ENCODE data around the gene BTBD1.
A peak's percentile ranks its signal among the peaks of the same experiment; 100 is the strongest.
"Not testable (repeated sequence)": the region's sequence is repeated elsewhere in the genome, so short reads cannot be mapped to it uniquely, and the experiment has no call there.

BTBD1 gene

DNA sequence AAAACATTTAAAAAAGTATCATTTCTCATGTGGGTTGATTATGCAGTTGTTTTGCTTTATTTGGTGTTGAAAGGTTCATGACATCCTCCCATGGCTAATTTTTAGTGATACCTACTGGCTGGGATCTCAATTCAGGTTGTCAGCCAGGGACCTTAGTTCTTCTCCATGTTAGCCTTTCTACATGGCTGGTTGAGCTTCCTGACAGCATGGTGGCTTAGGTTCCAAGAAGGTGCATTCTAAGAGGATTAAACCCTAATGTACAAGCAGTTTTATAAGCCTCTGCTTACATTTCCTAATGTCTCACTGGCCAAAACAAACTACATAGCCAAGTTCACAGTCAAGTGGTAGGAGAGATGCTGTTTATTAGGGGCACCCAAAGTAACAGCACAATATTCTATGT is 31.0 kb upstream of the BTBD1 start:
- Histone ChIP-seq H3K4me3 (ENCODE audit: low read depth in 1 of 5, low read length in 5 of 5) (no peak overlapping the region), H3K27ac (ENCODE audit: low read depth, low read length) (no peak overlapping the region), H3K27me3 (ENCODE audit: control insufficient read depth in 5 of 5, insufficient read depth in 4 of 5, low read length in 5 of 5) (peaks cover 0 to 6% (median 0%) of the 10 kb centered on the region in 5 donors)

GRCh38 chr15:83094583-83094982 is 27.5 kb upstream of the BTBD1 start:
- Histone ChIP-seq H3K36me3 (ENCODE audit: control insufficient read depth in 5 of 5, insufficient read depth in 5 of 5, low read length in 5 of 5) (no peaks in the 10 kb centered on the region), H3K9me3 (ENCODE audit: control insufficient read depth in 5 of 5, low read length in 5 of 5) (peaks cover 2 to 14% (median 7%) of the 10 kb centered on the region in 5 donors), H3K9ac (ENCODE audit: low read length in 5 of 5) (no peak overlapping the region), H3K4me3 (ENCODE audit: low read depth in 1 of 5, low read length in 5 of 5) (no peak overlapping the region), H3K27ac (ENCODE audit: low read depth, low read length) (no peak overlapping the region), H3K4me1 (ENCODE audit: control insufficient read depth in 5 of 5, insufficient read depth in 5 of 5, low read length in 5 of 5) (peaks cover 0 to 9% (median 1%) of the 10 kb centered on the region in 5 donors), H3K27me3 (ENCODE audit: control insufficient read depth in 5 of 5, insufficient read depth in 4 of 5, low read length in 5 of 5) (no peaks in the 10 kb centered on the region)

More for the DNA sequence above, 31.0 kb upstream of the BTBD1 start:
- Histone ChIP-seq H3K36me3 (ENCODE audit: control insufficient read depth in 5 of 5, insufficient read depth in 5 of 5, low read length in 5 of 5) (no peaks in the 10 kb centered on the region), H3K9me3 (ENCODE audit: control insufficient read depth in 5 of 5, low read length in 5 of 5) (peaks cover 2 to 14% (median 7%) of the 10 kb centered on the region in 5 donors), H3K9ac (ENCODE audit: low read length in 5 of 5) (no peak overlapping the region), H3K4me1 (ENCODE audit: control insufficient read depth in 5 of 5, insufficient read depth in 5 of 5, low read length in 5 of 5) (peaks cover 0 to 4% (median 3%) of the 10 kb centered on the region in 5 donors)

- Histone ChIP-seq H3K4me1 (ENCODE audit: control insufficient read depth in 5 of 5, insufficient read depth in 5 of 5, low read length in 5 of 5) (peaks cover 0 to 5% (median 0%) of the 10 kb centered on the region in 5 donors), H3K27ac (ENCODE audit: low read depth, low read length) (no peak overlapping the region), H3K27me3 (ENCODE audit: control insufficient read depth in 5 of 5, insufficient read depth in 4 of 5, low read length in 5 of 5) (no peaks in the 10 kb centered on the region), H3K9ac (ENCODE audit: low read length in 5 of 5) (peak overlapping the region in 1 of 5 donors; percentile 10), H3K4me3 (ENCODE audit: low read depth in 1 of 5, low read length in 5 of 5) (no peak overlapping the region), H3K9me3 (ENCODE audit: control insufficient read depth in 5 of 5, low read length in 5 of 5) (peaks cover 0 to 3% (median 0%) of the 10 kb centered on the region in 5 donors), H3K36me3 (ENCODE audit: control insufficient read depth in 5 of 5, insufficient read depth in 5 of 5, low read length in 5 of 5) (no peaks in the 10 kb centered on the region)
Measured at GRCh38 chr15:83092309-83092976, 25.4 kb upstream of the BTBD1 start.

GRCh38 chr15:83091965-83092308 is 24.9 kb upstream of the BTBD1 start:
- H3K4me3 ChIP-seq (ENCODE audit: low read depth in 1 of 5, low read length in 5 of 5); H3K36me3 ChIP-seq (ENCODE audit: control insufficient read depth in 5 of 5, insufficient read depth in 5 of 5, low read length in 5 of 5); H3K9ac ChIP-seq (ENCODE audit: low read length in 5 of 5); H3K27me3 ChIP-seq (ENCODE audit: control insufficient read depth in 5 of 5, insufficient read depth in 4 of 5, low read length in 5 of 5); H3K27ac ChIP-seq (ENCODE audit: low read depth, low read length); H3K4me1 ChIP-seq (ENCODE audit: control insufficient read depth in 5 of 5, insufficient read depth in 5 of 5, low read length in 5 of 5); H3K9me3 ChIP-seq (ENCODE audit: control insufficient read depth in 5 of 5, low read length in 5 of 5): not testable (repeated sequence)

DNA sequence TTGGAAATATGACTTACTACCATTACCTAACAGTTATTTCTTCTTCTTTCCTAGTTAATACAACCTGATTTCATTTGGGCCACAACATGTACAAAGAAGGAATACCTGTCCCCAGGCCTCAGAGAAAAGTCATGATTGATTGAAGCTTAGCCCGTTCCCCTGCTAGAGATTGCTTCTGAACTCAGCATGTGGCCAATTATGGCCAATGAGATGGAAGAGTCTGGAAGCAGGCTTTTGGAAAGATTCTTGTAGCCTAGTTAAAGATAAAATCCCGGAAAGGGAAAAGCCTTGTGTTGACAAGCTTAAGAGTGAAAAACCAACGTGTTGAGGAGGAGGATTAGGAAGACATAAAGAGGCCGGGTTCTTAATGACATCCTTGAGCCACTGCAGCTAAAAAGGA is 23.4 kb upstream of the BTBD1 start:
- no peak overlapping the region for H3K9ac ChIP-seq (ENCODE audit: low read length in 5 of 5)
- peaks cover 0 to 5% (median 0%) of the 10 kb centered on the region in 5 donors for H3K4me1 ChIP-seq (ENCODE audit: control insufficient read depth in 5 of 5, insufficient read depth in 5 of 5, low read length in 5 of 5)
- no peaks in the 10 kb centered on the region for H3K9me3 ChIP-seq (ENCODE audit: control insufficient read depth in 5 of 5, low read length in 5 of 5)
- H3K36me3 ChIP-seq (ENCODE audit: control insufficient read depth in 5 of 5, insufficient read depth in 5 of 5, low read length in 5 of 5): no peaks in the 10 kb centered on the region
- no peak overlapping the region for H3K27ac ChIP-seq (ENCODE audit: low read depth, low read length)
- H3K4me3 ChIP-seq (ENCODE audit: low read depth in 1 of 5, low read length in 5 of 5): no peak overlapping the region
- no peaks in the 10 kb centered on the region for H3K27me3 ChIP-seq (ENCODE audit: control insufficient read depth in 5 of 5, insufficient read depth in 4 of 5, low read length in 5 of 5)

DNA sequence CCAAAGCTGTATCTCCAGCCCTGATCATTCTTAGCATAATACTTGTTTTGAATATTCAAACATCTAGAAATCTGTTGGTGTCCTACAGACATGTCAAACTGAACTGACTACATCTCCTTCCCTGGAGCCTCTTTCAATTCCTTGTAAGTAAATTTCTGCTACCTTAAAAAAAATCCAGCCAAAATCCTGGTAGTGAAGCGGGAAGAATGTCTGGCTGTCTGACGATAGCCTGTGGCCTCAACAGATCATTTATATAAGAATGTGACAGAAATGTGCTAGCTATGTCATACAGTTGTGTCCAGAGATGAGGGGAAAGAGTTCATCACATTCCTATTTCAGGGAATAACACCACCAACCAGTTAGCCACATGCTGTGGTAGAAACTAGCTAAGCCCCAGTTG is 21.8 kb upstream of the BTBD1 start:
- Histone ChIP-seq H3K4me1 (ENCODE audit: control insufficient read depth in 5 of 5, insufficient read depth in 5 of 5, low read length in 5 of 5) (peaks cover 0 to 5% (median 0%) of the 10 kb centered on the region in 5 donors), H3K4me3 (ENCODE audit: low read depth in 1 of 5, low read length in 5 of 5) (no peak overlapping the region), H3K9me3 (ENCODE audit: control insufficient read depth in 5 of 5, low read length in 5 of 5) (no peaks in the 10 kb centered on the region), H3K36me3 (ENCODE audit: control insufficient read depth in 5 of 5, insufficient read depth in 5 of 5, low read length in 5 of 5) (no peaks in the 10 kb centered on the region), H3K27ac (ENCODE audit: low read depth, low read length) (no peak overlapping the region), H3K9ac (ENCODE audit: low read length in 5 of 5) (no peak overlapping the region), H3K27me3 (ENCODE audit: control insufficient read depth in 5 of 5, insufficient read depth in 4 of 5, low read length in 5 of 5) (peaks cover 0 to 3% (median 0%) of the 10 kb centered on the region in 5 donors)

GRCh38 chr15:83087576-83087975 is 20.5 kb upstream of the BTBD1 start:
- H3K4me1 ChIP-seq (ENCODE audit: control insufficient read depth in 5 of 5, insufficient read depth in 5 of 5, low read length in 5 of 5): peaks cover 0 to 5% (median 0%) of the 10 kb centered on the region in 5 donors
- H3K27ac ChIP-seq (ENCODE audit: low read depth, low read length): no peak overlapping the region
- peaks cover 0 to 5% (median 0%) of the 10 kb centered on the region in 5 donors for H3K27me3 ChIP-seq (ENCODE audit: control insufficient read depth in 5 of 5, insufficient read depth in 4 of 5, low read length in 5 of 5)
- H3K36me3 ChIP-seq (ENCODE audit: control insufficient read depth in 5 of 5, insufficient read depth in 5 of 5, low read length in 5 of 5): no peaks in the 10 kb centered on the region
- no peaks in the 10 kb centered on the region for H3K9me3 ChIP-seq (ENCODE audit: control insufficient read depth in 5 of 5, low read length in 5 of 5)
- H3K9ac ChIP-seq (ENCODE audit: low read length in 5 of 5): no peak overlapping the region
- H3K4me3 ChIP-seq (ENCODE audit: low read depth in 1 of 5, low read length in 5 of 5): no peak overlapping the region

DNA sequence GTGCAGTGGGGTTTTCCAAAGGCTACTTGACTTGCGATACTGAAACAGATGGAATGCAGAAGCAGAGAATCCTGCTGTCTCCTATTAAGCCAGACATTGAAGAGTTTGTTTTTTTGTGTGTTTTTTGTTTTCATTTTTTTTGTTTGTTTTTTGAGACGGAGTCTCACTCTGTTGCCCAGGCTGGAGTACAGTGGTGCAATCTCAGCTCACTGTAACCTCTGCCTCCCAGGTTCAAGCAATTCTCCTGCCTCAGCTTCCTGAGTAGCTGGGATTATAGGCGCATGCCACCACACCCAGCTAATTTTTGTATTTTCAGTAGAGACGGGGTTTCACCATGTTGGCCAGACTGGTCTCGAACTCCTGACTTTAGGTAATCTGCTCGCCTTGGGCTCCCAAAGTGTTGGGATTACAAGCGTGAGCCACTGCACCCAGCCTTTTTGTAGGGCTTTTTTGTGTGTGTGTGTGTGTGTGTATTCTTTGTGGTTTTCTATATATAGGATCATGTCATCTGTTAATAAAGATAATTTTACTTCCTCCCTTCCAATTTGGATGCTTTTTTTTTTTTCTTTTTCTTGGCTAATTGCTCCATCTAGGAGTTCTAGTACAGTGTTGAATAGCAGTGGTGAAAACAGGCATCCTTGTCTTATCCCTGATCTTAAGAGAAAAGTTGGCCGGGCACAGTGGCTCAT is 19.0 kb upstream of the BTBD1 start:
- not testable (repeated sequence) for H3K4me3 ChIP-seq (ENCODE audit: low read depth in 1 of 5, low read length in 5 of 5); H3K4me1 ChIP-seq (ENCODE audit: control insufficient read depth in 5 of 5, insufficient read depth in 5 of 5, low read length in 5 of 5); H3K27ac ChIP-seq (ENCODE audit: low read depth, low read length); H3K9ac ChIP-seq (ENCODE audit: low read length in 5 of 5); H3K36me3 ChIP-seq (ENCODE audit: control insufficient read depth in 5 of 5, insufficient read depth in 5 of 5, low read length in 5 of 5); H3K27me3 ChIP-seq (ENCODE audit: control insufficient read depth in 5 of 5, insufficient read depth in 4 of 5, low read length in 5 of 5); H3K9me3 ChIP-seq (ENCODE audit: control insufficient read depth in 5 of 5, low read length in 5 of 5)

GRCh38 chr15:83085461-83085860 is 18.4 kb upstream of the BTBD1 start:
- H3K9ac ChIP-seq (ENCODE audit: low read length in 5 of 5); H3K4me3 ChIP-seq (ENCODE audit: low read depth in 1 of 5, low read length in 5 of 5); H3K27me3 ChIP-seq (ENCODE audit: control insufficient read depth in 5 of 5, insufficient read depth in 4 of 5, low read length in 5 of 5); H3K27ac ChIP-seq (ENCODE audit: low read depth, low read length); H3K36me3 ChIP-seq (ENCODE audit: control insufficient read depth in 5 of 5, insufficient read depth in 5 of 5, low read length in 5 of 5); H3K4me1 ChIP-seq (ENCODE audit: control insufficient read depth in 5 of 5, insufficient read depth in 5 of 5, low read length in 5 of 5); H3K9me3 ChIP-seq (ENCODE audit: control insufficient read depth in 5 of 5, low read length in 5 of 5): not testable (repeated sequence)

DNA sequence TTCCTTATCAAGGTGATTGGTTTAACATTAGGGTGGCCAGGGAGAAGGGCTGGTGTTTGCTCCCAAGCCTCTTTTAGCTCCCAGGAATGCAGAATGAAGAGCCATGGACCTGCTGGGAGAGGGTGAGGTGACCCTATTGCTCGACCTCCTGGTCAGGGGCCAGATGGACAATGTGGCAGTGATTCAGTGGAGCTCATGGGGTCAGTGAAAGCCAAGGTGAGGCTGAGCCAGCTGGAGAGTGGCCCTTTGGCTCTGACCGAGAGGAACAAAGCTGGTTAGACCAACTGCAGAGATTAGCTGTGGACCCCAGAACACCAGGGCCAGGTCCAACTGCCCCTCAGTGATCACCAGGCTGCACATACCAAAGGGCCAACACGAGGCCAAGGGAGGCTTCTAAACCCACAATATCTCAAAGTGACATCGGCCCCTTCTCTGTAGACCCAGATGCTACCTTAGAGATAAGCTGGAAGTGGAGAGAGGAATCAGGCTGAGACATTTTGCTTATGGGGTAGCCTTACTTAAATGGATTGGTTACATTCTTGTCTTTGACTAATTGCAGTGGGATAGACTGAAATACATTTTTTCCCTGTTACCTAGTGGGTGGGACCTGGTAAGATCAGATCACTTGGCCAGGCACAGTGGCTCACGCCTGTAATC is 15.8 kb upstream of the BTBD1 start:
- H3K27ac ChIP-seq (ENCODE audit: low read depth, low read length): no peak overlapping the region
- H3K9ac ChIP-seq (ENCODE audit: low read length in 5 of 5): no peak overlapping the region
- H3K27me3 ChIP-seq (ENCODE audit: control insufficient read depth in 5 of 5, insufficient read depth in 4 of 5, low read length in 5 of 5): peaks cover 0 to 11% (median 6%) of the 10 kb centered on the region in 5 donors
- H3K9me3 ChIP-seq (ENCODE audit: control insufficient read depth in 5 of 5, low read length in 5 of 5): peaks cover 0 to 2% (median 0%) of the 10 kb centered on the region in 5 donors
- no peaks in the 10 kb centered on the region for H3K36me3 ChIP-seq (ENCODE audit: control insufficient read depth in 5 of 5, insufficient read depth in 5 of 5, low read length in 5 of 5)
- H3K4me1 ChIP-seq (ENCODE audit: control insufficient read depth in 5 of 5, insufficient read depth in 5 of 5, low read length in 5 of 5): no peaks in the 10 kb centered on the region
- H3K4me3 ChIP-seq (ENCODE audit: low read depth in 1 of 5, low read length in 5 of 5): no peak overlapping the region
